ENCODE data around the gene ZP1.

Gene ZP1

GRCh38 chr11:60844045-60844869 is 23.1 kb upstream of the ZP1 start:
- DNase-seq: no peak

DNA sequence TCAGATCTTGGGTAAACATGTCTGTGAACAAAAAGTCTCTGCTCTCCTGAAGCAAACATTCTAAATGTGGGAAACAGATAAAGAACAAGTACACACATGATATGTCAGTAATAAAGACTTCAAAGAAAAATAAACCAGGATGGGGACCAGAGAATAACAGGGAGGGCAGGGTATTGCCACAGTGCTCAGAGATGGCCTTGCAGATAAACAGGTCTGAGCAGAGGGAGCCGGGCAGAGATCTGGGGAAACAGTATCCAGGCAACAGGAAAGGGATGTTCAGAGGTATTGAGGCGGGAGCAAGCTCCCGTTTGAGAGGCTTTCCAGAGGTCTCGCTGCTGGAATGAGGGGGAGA is 22.5 kb upstream of the ZP1 start:
- no peak for DNase-seq

DNA sequence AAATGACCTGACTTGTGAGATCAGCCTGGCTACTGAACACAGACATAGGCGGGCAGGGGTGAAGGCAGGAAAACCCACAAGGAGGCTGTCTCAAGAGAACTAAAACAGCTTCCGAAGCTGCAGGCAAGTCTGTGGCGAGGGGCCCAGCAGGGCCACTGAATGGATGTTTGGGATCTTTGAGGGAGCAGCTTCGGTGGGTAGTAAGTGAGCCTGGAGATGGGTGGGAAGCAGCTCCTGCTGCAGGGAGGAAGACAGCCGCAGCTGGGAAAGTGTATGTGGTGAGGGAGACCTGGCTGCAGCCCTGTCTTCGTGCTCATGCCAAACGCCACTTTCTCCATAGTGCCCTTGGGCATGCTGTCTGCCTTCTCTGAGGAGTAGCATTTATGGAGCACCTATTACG is 22.0 kb upstream of the ZP1 start:
- no peak for DNase-seq

DNA sequence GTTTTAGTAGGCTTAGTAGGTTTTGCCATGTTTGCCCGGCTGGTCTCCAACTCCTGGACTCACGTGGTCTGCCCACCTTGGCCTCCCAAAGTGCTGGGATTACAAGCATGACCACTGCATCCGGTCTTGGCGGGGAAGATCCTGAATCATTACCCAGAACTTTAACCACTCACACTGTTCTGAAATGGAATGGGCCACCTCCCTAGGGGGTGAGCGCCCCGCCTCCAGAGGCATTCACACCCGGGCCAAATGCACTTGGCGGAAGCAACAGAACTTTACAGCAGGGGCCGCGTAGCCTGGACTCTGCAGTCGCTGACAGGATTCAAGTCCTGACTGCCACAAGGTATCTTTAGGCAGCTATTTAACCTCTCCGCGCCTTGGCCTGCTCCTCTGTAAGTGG is 20.1 kb upstream of the ZP1 start:
- DNase-seq: no peak

GRCh38 chr11:60847896-60848295 is 19.4 kb upstream of the ZP1 start:
- DNase-seq: no peak

DNA sequence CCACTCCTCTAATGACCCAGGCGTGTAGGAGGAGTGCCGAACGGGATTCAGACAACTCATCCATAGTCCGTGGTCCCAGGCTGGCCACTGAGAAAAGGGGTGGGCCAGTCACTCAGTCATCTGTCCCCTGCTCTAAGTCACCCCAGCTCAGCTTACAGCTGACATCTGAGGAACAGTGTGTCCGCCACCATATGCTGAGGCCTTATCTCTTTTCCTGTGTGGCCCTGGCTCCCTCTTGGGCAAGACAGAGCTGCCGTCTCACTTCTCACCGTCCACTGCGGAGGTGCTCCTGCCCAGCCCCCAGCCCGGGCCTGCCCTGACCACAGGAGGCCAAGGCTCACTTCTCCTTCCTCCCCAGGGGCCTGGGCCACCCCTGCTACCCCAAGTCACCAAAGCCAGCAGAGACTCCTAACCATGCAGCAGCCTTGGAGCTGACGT is 18.6 kb upstream of the ZP1 start:
- DNase-seq: no peak

GRCh38 chr11:60849641-60850520 is 17.5 kb upstream of the ZP1 start:
- no peak for DNase-seq

DNA sequence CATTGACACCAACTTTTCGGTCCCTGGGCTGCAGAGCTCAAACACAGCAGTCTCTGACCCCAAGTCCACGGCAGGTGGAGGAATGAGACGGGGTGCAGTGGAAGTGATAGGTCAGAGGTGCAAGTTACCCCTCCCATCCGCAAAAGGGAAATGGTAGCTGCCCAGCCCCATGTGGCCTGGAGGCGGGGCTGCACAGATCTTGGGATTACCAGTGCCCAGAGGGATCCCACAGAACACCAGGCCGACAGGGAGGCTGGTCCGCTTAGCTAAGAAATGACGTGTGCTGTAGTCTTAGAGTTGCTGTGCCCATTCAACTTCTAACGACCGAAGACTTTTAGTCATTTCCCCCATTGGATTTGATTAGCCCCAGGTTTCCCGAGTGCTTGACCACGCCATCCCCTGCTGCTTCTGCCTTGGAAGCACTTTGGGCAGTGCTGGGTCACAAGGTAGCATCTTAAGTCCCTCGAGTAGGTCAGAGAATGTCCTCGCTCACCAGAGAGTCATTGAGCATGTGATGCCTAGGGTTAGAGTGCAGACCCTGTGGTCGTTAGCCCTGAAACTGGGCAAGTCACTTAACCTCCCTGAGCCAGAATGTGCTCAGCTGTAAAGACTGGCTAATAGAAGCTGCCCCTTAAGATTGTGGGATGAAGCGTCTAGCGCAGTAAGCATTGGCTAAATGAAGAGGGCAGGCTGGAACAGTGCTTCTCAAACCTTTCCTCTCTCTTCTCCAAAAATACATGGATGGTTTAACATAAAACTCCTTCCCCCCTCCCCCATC is 15.8 kb upstream of the ZP1 start:
- DNase-seq: no peak

DNA sequence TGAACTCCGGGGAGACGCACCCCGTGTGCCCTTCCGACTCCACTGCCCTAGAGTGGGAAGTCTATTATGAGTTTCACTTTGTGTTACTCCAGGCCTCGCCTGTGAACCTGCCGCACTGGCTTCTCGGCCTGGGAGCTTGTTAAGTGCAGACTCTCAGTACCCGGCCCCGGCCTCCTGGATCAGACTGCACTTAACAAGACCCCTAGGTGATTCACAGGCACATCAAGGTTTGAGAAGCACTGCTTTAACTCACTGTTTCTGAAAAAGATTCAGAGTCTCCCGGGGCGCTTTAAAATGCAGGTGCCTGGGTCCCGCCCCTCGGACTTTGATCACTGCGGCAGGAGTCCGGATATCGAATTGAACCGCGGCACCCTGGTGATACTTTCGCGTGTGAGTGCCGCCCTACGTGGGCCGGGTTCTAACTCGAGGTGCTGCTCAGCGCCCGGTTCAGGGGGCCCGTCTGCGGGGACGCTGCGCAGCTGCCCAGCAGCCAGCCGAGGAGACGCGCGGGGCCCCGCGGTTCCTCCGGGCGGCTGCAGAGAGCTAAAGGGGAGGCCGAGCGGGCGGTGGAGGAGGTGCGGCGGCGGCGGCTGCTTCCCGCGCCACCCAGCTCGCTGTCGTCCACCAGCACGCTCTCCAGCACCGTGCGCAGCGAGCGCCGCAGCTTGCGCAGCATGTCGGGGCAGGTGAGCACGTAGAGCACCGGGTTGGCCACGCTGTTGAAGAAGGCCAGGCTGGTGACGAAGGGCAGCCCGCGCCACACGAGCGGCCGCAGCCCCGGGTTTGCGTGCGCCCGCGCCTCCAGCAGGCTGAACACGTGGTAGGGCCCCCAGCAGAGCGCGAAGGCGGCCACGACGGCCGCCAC is 15.0 kb upstream of the ZP1 start:
- no peak for DNase-seq

GRCh38 chr11:60852982-60853950 is 14.1 kb upstream of the ZP1 start:
- no peak for DNase-seq

GRCh38 chr11:60854140-60854846 is 13.0 kb upstream of the ZP1 start:
- no peak for DNase-seq

DNA sequence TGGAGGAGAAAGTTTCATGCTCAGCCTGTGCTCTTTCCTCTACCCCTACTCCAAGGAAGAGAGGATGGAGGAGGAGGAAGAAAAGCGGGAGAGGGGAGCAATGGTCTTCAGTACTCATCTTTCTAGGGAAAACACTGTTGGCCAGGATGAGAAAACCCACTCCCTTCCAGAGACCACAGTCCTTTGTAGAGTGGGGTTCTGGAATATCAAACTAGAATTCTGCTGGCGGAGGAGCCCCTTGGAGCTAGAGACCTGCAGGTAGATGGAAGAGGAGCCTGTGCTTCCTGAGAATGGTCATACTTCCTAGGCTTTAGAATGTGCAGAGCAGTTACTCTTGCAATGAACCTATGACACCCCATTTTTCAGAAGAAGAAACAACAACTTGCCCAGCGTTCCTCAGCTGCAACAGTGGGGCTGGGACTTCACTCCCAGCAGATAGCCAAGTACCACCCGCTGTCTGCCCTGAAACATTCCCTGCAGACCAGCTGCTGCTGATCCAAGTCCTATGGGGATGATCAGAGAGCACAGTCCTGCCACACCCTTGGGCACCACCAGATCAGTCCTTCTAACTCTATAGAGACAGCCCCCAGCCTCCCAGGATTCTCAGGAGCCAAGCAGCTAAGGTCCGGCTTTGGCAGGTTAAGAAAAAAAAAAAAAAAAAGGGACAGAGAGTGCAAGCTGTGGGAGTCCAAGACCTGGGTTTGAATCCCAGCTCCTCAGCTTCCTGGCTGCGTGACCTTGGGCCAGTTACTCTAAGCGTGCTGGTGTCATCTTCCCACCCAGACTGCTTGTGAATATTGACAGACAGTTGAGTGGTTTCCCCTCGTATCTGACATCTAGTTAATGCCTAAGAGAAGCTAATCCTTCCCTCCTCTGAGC is 12.3 kb upstream of the ZP1 start:
- DNase-seq: no peak

- DNase-seq: no peak
Observed at GRCh38 chr11:60855726-60856633, 11.4 kb upstream of the ZP1 start, which contains the start of gene PTGDR2. Gene PTGDR2, minus strand, starts transcription at chr11:60855950. Its CDS starts 2,228 bp downstream, at chr11:60853722.

- DNase-seq: no peak
Observed at GRCh38 chr11:60857378-60858232, 9.7 kb upstream of the ZP1 start.

DNA sequence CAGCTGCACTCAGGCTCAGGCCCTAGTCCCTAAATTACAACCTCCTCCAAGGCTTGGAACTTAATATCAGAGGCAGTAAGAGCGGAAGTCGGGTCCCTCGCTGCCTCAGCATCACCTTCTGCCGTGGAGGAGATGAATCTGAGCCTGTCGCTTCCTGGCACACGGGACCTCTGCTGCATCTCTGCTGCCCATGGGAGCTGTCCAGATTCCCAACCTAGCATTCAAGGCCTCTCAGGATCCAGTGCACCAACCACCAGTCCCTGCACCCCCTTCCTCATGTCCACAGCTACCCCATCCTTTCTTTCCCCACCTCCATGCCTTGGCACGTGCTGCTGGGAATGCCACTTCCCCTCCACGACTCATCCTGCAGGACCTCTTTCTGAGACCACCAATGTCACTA is 9.1 kb upstream of the ZP1 start:
- no peak for DNase-seq

DNA sequence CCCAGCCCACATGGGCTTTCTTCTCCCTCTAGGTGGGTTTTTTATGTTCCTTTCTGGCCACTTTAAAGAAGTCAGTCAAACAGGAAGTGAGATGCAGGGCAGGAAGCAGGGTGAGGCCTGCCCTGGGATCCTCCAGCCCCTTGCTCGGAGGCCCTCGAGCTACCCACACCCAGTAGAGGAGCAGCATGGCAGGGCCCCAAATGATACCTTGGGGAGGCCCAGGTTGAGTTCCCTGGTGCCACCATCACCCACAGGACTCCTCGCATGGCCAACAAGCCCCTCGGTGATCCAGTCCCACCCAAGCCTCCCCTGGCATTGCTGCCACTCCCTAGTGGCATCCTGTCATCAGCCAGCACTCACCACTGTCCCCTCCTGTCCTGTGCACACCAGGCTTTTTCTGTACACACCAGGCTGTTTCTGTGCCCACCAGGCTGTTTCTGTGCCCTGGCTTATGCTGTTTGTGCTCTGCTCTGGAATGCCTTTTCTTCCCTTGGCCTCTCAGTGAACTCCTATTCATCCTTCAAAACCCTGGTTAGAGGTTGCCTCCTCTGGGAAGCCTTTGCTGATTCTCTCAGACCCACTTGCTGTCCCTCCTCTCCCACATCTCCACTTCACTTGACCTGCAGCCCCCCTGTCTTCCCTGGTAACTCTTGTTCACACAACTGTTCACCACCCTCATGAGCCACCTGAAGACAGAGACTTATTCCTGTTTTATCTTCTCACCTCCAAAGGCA is 8.4 kb upstream of the ZP1 start:
- no peak for DNase-seq
